IPS-NIHi7 (cell line): ENCODE measurements around the gene SMG1.

Experiments
- DNase-seq: peaks from one replicate; pipeline ENCODE4 v3.0.0; 2012; ENCODE audit warnings: mixed read lengths; ENCODE audit errors: extremely low spot score

The SMG1 gene

GRCh38 chr16:18852647-18853046 is 73.6 kb downstream of the SMG1 start:
- no peak for DNase-seq

GRCh38 chr16:18846416-18846815 is 79.8 kb downstream of the SMG1 start:
- DNase-seq: no peak

GRCh38 chr16:18842565-18842964 is 83.6 kb downstream of the SMG1 start:
- DNase-seq: no peak

GRCh38 chr16:18841833-18842525 is 84.2 kb downstream of the SMG1 start:
- no peak for DNase-seq

GRCh38 chr16:18839555-18839954 is 86.7 kb downstream of the SMG1 start:
- peak; percentile 16 for DNase-seq

GRCh38 chr16:18836702-18837101 is 89.5 kb downstream of the SMG1 start:
- DNase-seq: no peak

GRCh38 chr16:18834864-18835263 is 91.3 kb downstream of the SMG1 start:
- DNase-seq: no peak

GRCh38 chr16:18833707-18834505 is 92.3 kb downstream of the SMG1 start:
- no peak for DNase-seq

GRCh38 chr16:18832613-18833012 is 93.6 kb downstream of the SMG1 start:
- DNase-seq: no peak

- DNase-seq: no peak
These were observed 94.2 kb downstream of the SMG1 start for GRCh38 chr16:18832006-18832405.

- DNase-seq: no peak
These were observed 97.0 kb downstream of the SMG1 start for GRCh38 chr16:18829251-18829650.

- no peak for DNase-seq
These were observed 98.3 kb downstream of the SMG1 start for GRCh38 chr16:18827890-18828289.

GRCh38 chr16:18816286-18816685 is 109.9 kb downstream of the SMG1 start:
- DNase-seq: no peak

- DNase-seq: no peak
These were observed 114.3 kb downstream of the SMG1 start for GRCh38 chr16:18811925-18812324.

- DNase-seq: no peak
These were observed 117.0 kb downstream of the SMG1 start for GRCh38 chr16:18809165-18809564.

- DNase-seq: no peak
These were observed 120.9 kb downstream of the SMG1 start for GRCh38 chr16:18805257-18805773.

- DNase-seq: no peak
These were observed 121.7 kb downstream of the SMG1 start for GRCh38 chr16:18804540-18804939.

- DNase-seq: no peak
These were observed 122.4 kb downstream of the SMG1 start for GRCh38 chr16:18803569-18804462.

- DNase-seq: no peak
These were observed 123.4 kb downstream of the SMG1 start for GRCh38 chr16:18802767-18803343.

- DNase-seq: peak; percentile 99
These were observed 124.8 kb downstream of the SMG1 start, which contains the start of gene ARL6IP1 for GRCh38 chr16:18801145-18801972. Gene ARL6IP1 (minus strand): TSS chr16:18801549. CDS start chr16:18801466, 83 bp downstream.

GRCh38 chr16:18800775-18801144 is 125.4 kb downstream of the SMG1 start:
- DNase-seq: peak; percentile 16
